DMS153 treated with DMSO at 0.1 percent for 48 hours (cell line): ENCODE measurements around the gene RET.
"Not testable (repeated sequence)": the region's sequence is repeated elsewhere in the genome, so short reads cannot be mapped to it uniquely, and the experiment has no call there.

ENCODE experiments used
- DNase-seq: peaks from one replicate; lab custom pipeline; 2025; ENCODE audit not compliant: unreplicated experiment; lab: John Stamatoyannopoulos, UW

Gene RET

GRCh38 chr10:43077421-43078171, 727 bp downstream of the RET start:
- no peak for DNase-seq

GRCh38 chr10:43078175-43078985, 1.5 kb downstream of the RET start:
- DNase-seq, result no peak

GRCh38 chr10:43078986-43079273, 2.1 kb downstream of the RET start:
- no peak for DNase-seq

- no peak for DNase-seq
Measured at GRCh38 chr10:43079856-43080255, 3.0 kb downstream of the RET start.

- DNase-seq, result no peak
Measured at GRCh38 chr10:43082087-43082486, 5.2 kb downstream of the RET start.

- DNase-seq, result no peak
Measured at GRCh38 chr10:43082746-43083145, 5.9 kb downstream of the RET start.

- no peak for DNase-seq
Measured at GRCh38 chr10:43083764-43084163, 6.9 kb downstream of the RET start.

- DNase-seq, result no peak
Measured at GRCh38 chr10:43084812-43085211, 7.9 kb downstream of the RET start.

- DNase-seq, result no peak
Measured at GRCh38 chr10:43086321-43086942, 9.6 kb downstream of the RET start.

GRCh38 chr10:43089519-43089918, 12.7 kb downstream of the RET start:
- no peak for DNase-seq

GRCh38 chr10:43090188-43090587, 13.3 kb downstream of the RET start:
- no peak for DNase-seq

- DNase-seq, result no peak
Measured at GRCh38 chr10:43090664-43091063, 13.8 kb downstream of the RET start.

GRCh38 chr10:43091846-43092245, 15.0 kb downstream of the RET start:
- no peak for DNase-seq

- DNase-seq, result peak; percentile 12
Measured at GRCh38 chr10:43093423-43094076, 16.7 kb downstream of the RET start.

- no peak for DNase-seq
Measured at GRCh38 chr10:43094085-43094484, 17.2 kb downstream of the RET start.

- not testable (repeated sequence) for DNase-seq
Measured at GRCh38 chr10:43099339-43099738, 22.5 kb downstream of the RET start.

- DNase-seq, result no peak
Measured at GRCh38 chr10:43099928-43100327, 23.1 kb downstream of the RET start.

- DNase-seq, result no peak
Measured at GRCh38 chr10:43100366-43100765, 23.5 kb downstream of the RET start.

- no peak for DNase-seq
Measured at GRCh38 chr10:43102063-43102828, 25.4 kb downstream of the RET start.

GRCh38 chr10:43105102-43105955, 28.5 kb downstream of the RET start:
- DNase-seq, result peak; percentile 44
